T-helper 2 cell treated with Interferon-gamma antibody and Interleukin-4, amounts not matched to agents 100 ng/mL and 5 ng/mL, for 36 hours (primary cell): ENCODE data around the gene FRAS1. TPM values are rescaled to one million over a fixed set of nuclear protein-coding genes. Genes with fewer than 3 reads are reported as not detected.
"Not testable (repeated sequence)": the region's sequence is repeated elsewhere in the genome, so short reads cannot be mapped to it uniquely, and the experiment has no call there.

Source experiments
- intact Hi-C: fragments of 100-400 bp; cut with micrococcal nuclease; formaldehyde crosslinking; loops from one replicate; pipeline ENCODE4 v1.15.1; 2023
- total RNA-seq: library from RNA; stranded (reverse); gene quantifications from 2 replicates; pipeline ENCODE4 v1.2.3, GENCODE V29; 2022

Gene FRAS1
- total RNA-seq, 1 donor from 2014 or later = not detected

DNA sequence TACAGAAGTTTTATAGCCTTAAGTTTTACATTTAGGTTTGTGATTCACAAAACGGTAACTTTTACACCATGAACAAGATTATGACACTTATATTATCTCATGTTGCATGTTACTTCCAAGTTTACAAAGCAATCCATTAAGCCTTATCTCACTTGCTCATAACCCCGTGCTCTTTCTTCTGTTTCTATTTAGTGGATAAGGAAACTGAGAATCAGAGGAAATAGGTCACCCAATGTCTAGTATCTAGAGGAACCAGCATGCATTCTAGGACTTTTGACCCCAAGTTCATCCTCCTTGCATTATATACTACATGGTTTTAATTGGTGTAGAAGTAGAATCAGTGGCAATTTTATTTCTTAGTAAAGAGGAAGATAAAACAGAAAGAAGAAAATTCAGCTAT is 427.5 kb downstream of the FRAS1 start:
- intact Hi-C loops = no loop called here

DNA sequence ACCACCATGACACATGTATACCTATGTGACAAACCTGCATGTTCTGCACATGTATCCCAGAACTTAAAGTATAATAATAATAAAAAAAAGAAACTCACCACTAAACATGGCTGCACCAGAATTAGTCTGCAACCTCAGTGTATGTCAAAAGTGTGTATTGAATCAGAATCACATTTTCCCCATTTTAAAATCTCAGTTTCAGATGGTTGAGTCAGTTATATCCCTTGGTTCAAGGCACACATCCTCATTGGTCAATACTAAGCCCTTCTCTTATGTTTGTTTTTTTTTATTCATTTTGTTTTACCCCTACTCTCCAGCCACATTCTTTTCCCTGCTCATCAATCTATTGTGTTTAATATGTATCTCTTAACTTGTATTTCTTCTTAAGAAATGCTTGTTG is 436.6 kb downstream of the FRAS1 start:
- intact Hi-C loops = no loop called here

DNA sequence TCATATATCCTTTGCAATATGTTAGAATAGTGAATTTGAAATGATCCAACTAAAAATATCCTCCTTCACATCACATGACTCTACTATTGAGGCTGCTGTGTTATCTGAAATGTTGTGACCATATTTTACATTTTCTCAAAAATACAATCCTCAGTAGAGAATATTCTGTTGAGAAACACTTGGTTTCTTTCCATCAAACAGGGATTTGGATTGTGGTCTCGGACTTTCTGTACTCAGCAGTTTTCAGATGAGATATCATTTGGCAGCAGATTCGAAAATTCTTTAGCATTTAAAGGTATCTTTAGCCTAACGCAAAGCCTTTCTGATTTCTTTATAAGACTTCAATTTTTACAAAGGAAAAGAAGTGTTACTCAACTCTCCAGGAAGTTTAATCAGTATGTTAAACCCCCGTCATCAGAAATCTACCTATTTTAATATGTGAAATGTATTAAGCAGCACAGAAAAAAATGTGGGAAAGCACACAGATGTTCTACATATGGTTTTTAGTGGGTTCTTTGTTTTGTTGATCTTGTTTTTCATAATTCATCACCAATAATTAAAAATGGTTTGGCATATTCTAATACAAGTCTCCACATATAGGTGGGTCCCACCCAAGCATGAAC is 439.0 kb downstream of the FRAS1 start:
- intact Hi-C loops = no loop called here

DNA sequence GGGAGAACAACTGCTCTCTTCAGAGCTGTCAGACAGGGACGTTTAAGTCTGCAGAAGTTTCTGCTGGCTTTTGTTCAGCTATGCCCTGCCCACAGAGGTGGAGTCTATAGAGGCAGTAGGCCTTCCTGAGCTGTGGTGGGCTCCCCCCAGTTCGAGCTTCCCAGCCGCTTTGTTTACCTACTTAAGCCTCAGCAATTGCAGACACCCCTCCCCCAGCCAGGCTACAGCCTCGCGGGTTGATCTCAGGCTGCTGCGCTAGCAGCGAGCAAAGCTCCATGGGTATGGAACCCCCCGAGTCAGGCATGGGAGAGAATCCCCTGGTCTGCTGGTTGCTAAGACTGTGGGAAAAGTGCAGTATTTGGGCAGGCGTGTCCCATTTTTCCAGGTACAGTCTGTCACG is 449.1 kb downstream of the FRAS1 start:
- intact Hi-C loops = not testable (repeated sequence)

DNA sequence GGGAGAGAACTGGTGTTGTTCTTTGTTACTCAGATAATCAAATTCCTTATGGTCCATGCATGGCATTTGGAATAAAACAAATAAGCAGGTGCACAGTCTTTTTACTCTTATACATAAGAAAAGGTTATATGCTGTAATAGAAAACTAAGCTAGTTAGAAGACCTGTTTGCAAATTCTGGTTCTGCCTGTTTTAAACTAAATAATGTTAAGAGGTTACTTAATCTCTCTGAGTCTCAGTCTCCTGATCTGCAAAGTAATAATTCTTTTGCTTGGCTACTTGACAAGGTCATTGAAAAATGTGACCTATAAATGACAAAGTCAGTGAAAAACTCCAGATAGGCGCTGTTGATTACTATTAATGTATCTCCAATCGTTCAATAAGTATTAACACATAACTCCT is 451.9 kb downstream of the FRAS1 start:
- intact Hi-C loops = no loop called here

DNA sequence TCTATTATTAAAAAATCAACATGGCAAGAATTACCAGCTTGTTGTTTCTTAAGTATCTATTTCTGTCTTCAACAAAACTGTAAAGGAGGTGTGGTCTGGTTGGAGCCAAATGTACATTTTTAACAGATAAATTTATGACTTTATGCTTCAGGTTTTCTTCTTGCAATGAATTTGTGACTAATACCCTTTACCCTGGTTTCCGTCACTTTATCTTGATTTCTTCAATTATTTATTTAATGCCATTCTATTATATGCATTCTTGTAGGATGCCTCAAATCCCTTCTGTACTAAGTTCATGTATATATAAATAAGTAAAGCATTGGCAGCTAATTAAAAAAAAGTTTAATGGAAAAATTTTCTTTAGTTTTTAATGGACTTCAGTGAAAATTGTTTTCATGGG is 453.0 kb downstream of the FRAS1 start:
- intact Hi-C loops = loop anchor here (10.0 kb wide), 1 partner anchor 195 kb away; no protein-coding TSS in a partner anchor

DNA sequence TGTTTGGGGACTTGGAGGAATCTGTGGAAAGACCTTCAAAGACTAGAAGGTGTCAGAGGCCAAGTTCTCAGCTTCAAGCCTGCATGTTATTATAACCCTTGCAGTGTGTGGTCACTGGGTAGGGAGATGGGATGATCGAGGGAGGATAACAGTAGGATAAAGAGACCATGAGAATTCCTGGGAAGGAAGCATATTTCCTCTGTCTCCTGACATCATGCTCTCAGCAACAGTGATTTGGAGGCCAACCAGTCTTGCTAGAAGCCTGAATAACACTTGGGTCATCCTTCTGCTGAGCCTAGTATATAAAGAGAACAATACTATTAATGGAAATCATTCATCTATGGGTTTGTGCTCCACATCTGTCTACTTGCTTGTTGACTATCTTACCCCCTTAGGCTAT is 453.6 kb downstream of the FRAS1 start:
- intact Hi-C loops = loop anchor here (10.0 kb wide), 1 partner anchor 196 kb away; no protein-coding TSS in a partner anchor

DNA sequence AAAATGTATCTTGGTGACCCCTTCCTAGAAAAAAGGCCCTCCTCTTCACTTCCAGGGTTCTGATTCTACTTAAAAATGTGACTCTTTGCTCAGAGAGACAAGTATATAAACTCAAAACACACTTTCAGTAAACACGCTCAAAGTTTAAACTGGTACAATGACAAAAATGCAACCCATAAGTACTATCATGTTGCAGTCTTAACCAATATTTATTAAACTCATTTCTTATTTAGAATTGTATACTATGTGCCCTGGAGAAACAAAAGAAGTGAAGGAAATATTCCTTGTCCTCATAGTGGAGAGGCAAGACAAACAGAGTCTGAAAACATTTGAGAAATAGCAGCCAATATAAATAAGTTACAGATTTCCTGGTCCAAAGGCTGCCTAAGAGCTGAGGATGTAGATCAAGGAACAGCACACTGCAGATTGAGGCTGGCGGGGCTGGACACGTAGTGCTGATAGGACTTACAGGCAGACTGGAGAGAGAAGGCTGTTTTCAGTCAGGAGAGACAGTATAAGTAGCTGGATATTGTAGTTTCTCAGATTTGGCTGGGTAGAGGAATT is 455.3 kb downstream of the FRAS1 start:
- intact Hi-C loops = loop anchor here (10.0 kb wide), 1 partner anchor 198 kb away; no protein-coding TSS in a partner anchor

DNA sequence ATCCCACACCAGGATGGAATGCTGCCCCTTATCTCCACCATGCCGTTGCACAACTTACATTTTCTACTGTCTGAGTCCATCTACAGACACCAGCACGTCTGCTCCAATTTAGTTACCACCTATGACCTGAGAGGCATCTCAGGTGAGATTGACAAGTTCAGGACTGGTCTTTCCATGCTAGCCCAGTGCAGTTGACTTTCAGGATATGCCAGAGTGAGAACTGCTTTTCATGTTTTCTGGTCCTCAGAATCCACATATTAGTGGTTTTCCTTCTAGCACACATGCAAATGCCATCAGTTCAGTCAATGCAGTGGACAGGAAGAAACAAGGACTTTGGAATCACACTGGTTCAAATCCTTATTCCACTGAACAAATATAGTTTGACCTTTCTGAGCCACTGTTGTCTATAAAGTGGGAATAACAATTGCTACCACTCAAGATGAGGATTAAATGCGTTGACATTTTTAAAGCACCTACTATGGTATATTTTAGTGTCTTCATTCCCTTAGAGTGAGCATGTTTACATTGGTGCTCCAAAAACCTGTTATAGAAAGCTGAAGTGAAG is 456.4 kb downstream of the FRAS1 start:
- intact Hi-C loops = loop anchor here (10.0 kb wide), 1 partner anchor 199 kb away; no protein-coding TSS in a partner anchor

DNA sequence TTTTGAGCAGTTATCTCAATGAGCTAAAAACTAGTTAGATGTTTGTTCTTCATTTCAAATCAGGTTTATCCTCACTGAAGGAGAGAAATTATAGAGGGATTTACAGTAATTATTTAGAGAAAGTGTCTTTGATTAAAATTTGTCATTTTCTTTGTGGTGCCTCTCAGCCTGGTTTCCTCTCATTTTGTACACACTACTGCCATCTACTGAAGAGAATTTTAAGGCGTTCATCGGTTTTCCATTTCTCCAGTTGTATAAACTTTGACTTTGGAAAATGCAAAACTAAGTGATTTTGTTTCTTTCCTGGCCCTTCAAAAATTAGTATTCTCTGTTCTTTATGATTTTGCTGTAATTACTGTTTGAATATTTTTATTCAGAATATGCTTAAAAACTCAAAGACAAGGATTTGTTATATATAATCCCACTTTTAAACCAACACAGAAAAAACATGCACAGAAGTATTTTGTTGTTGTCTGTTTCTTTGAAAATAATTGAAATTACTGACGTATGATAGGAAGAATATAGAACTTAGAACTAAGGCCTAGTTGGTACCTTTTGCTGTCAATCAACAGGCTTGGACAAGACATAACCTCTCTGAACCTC is 460.0 kb downstream of the FRAS1 start:
- intact Hi-C loops = loop anchor here (2.0 to 10.0 kb wide), 2 partner anchors 202 to 558 kb away; no protein-coding TSS in a partner anchor

DNA sequence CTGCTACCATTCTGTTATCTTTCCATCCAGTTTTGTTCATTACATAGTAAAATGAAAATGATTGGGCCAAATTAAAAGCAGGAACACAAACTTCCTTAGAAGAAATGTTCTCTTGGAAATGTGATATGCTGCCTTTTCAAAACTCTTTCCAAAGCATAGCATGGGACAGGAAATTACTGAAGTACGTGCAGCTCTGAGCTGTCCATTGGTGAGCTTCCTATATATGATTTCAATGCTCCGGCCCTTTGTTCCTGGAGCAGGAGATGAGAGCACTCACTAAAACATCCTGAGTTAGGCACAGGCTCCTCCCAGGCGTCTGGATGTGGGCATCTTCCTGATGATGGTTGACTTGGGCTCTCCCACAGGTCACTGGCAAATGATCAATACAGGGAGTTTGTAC is 461.4 kb downstream of the FRAS1 start:
- intact Hi-C loops = loop anchor here (10.0 kb wide), 1 partner anchor 204 kb away; no protein-coding TSS in a partner anchor

DNA sequence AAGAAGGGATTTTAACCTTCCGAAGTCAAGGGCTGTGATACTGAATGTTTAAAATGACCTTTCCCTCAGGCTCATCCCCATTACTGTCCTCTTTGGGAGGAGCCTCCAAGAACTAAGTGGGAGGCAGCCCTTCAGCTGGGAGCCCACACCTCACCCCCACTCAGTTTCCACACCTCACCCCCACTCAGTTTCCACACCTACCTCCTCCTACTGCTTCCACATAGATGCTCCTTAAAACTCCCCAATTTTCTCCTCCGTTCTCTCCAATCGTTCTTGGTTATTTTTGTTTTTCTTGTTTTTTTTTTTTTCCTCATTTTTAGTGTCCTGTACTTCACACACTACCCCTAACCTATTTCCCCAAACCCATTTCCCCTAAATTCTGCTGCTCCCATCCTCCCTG is 462.8 kb downstream of the FRAS1 start:
- intact Hi-C loops = loop anchor here (10.0 kb wide), 1 partner anchor 205 kb away; no protein-coding TSS in a partner anchor

DNA sequence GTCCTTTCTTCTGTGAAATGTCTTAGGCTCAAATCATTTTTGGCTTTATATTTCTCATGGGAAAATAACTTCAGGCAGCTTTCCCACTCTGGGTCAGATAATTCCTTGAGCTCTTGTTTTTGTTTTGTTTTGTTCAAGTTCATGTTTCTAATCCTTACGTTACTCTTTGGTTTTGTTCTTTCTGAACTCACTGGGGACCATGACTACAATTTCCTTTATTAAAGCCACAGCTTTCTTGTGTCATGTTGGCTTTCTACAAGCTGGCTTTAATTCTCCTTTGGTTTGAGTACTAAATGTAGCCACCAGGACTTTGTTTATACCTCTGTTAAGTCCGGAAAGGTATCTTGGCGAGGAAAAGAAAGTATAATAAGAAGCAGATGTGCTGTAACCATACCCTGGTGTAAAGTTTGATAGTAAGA is 463.7 kb downstream of the FRAS1 start:
- intact Hi-C loops = no loop called here

DNA sequence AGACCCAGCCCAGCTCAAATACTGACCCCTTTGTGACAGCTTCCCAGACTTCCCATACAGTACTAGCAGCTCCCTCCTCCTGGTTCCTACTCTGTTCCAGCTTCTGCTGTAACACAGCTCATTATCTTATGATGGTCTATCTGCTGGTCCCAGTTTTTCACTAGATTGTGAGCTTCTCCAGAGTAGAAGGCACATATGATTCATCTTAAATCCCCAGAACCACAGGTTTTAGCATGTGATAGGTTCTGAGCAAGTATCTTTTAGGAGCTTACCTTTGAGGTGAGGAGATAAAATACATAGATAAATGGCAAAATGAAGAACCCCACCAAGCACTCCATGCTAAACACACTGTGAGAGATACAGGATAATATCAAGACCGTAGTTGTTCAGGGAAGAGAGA is 466.9 kb downstream of the FRAS1 start:
- intact Hi-C loops = no loop called here

DNA sequence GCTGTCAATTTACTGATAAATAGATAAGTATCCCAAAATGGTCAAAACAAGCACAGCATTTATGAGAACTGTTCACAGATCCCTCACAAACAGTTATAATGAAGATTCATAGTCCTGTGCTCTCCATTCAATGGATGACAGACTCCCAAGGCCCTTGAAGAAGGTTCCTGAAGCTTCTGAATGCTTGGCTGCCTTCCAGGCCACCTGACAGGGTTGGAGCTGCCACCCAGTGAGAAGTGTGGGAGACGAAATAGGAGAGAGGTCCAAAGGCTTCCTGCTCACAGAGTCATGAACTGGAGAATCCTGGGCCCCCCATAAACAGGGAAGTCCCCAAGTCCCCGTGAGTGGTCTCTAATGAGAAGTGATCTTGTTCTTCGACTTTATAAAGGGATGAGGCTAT is 468.4 kb downstream of the FRAS1 start:
- intact Hi-C loops = no loop called here

DNA sequence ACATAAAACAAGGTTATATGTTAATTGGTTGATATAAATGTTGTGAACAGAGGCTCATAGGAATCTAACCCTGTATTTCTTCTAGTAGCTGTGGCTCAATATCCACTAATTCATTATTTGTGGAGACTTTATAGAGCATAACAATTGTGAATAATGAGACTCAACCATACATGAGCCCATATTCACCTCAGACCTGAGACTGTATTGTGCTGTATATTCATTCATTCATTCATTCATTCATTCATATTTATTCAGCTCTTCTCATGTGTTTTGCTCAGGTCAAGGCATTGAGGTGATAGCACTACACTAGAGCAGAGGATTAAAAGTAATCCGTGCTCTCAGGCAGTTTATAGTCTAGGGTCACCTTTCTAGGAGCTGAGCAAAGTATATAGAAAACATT is 470.0 kb downstream of the FRAS1 start:
- intact Hi-C loops = no loop called here

DNA sequence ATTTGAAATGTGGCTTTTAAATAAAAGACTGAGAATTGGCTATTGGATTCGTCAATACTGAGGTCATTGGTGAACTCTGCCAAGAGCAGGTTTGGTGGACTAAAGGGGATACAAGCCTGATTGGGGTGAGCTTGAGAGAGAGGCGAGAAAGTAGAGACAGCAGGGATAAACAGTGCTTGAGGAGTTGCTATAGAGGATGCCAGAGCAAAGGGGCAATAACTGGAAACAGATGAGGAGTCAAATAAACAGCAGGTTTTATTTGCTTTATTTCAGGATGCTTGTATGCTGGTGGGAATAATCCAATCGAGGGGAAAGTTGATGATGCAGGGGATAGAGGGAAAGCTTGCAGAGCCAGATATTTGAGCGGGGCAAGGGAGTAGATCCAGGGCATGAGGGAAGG is 470.4 kb downstream of the FRAS1 start:
- intact Hi-C loops = no loop called here

DNA sequence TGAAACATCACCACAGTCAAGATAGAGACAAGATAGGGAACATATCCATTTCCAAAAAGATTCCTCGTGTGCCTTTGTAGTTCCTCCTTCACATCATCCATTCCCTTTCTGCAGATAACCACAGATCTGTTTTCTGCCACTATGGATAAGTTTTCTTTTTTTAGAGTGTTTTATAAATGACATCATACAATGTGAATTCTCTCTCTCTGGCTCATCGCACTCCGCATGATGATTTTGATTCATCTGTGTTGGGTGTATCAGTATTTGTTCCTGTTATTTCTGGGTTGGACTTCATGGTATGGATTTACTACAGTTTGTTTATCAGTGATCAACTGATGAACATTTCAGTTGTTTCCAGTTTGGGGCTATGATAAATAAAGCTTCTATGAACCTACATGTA is 471.2 kb downstream of the FRAS1 start:
- intact Hi-C loops = no loop called here

DNA sequence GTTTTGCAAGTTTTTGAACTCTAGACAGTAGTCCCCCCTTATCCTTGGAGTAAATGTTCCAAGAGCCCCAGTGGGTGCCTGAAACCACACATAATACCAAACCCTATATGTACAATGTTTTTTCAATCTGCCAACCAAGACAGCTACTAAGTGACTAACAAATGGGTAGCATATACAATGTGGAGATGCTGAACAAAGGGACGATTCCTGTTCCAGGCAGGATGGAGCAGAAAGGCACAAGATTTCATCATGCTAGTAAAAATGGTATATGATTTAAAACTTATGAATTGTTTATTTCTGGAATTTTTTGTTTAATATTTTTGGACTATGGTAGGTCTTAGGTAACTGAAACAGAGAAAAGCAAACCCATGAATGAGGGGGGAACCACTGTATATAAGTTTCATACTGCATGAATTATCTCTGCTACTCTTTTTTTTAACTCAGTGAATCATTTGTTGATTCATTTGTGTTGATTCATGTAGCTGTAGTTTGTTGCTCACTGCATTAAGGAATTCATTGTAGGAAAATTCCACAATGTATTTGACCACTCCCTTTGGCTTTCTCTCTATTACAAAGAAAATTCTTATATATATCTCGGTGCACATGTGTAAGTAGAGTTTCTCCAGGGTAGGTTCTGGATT is 472.6 kb downstream of the FRAS1 start:
- intact Hi-C loops = no loop called here

DNA sequence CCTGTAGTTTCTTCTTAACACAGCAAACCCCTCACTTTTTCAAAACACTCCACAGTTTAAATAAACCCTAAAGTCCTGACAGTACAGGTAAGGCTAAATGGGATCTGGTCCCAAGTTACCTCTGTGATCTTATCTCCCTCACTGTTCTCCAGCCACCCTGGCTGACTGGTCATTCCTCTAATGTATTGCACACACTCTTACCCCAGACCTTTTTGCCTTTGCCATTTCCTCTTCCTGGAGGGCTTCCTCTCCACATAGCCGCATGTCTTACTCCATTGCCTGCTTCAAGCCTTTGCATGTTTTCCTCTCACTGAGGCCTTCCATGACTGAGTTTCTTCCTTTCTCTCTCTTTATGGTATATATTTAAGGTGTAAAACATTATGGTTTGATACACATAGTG is 474.9 kb downstream of the FRAS1 start:
- intact Hi-C loops = no loop called here

DNA sequence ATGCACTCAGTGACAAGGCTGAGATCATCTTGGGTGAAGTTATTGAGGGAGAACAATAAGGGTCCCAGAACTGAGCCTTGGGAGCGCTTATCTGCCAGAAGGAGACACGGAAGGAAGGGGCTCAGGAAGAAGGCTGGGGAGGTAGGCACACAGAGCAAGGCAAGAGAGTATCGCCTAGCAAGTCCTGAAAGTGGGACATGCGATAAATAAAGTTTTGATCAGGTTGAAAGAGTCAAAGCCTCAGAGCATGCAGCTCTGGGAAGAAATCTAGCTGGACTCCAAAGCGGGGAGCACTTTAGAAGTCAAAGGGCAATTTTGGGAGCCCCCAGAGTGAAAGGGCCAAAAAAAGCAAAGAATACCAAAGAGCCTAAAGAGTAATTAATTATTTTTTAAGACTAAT is 476.7 kb downstream of the FRAS1 start:
- intact Hi-C loops = no loop called here
